K562 (cell line): ENCODE data around the gene SHISA4. TPM values are rescaled to one million over a fixed set of nuclear protein-coding genes. Genes with fewer than 3 reads are reported as not detected.

Experiments
- microRNA-seq: library from miRNA; unstranded; fragments of <30 nt; microRNA quantifications from one replicate; pipeline ENCODE4, GENCODE V29; 2018; ENCODE audit warnings: borderline microRNAs expressed
- polyA plus RNA-seq, 8 experiments: library from polyadenylated mRNA; depleted of rRNA in 4 of 8; stranded (reverse) in 5 of 8; unstranded in 3 of 8; fragments of >200 nt; fragmentation: Nextera tagmentation in 2 of 8; fragmentation: Illumina TruSeq in 1 of 8; extraction: Ambion mirVana in 2 of 8; extraction: Trizol in 1 of 8; gene quantifications; 2 replicates each; pipeline versions ENCODE4 v1.2.1 to v1.2.3, GENCODE V29; 2011 to 2014; ENCODE audit warnings: inconsistent platforms in 1 of 8, missing spikeins in 1 of 8
- small RNA-seq: library from RNA; depleted of rRNA; stranded (forward); fragments of <200 nt; gene quantifications from one replicate; pipeline ENCODE3, GENCODE V24; 2014
- total RNA-seq, 7 experiments: library from RNA; depleted of rRNA in 6 of 7; stranded (reverse); fragments of >200 nt in 6 of 7; fragmentation: Illumina TruSeq in 2 of 7; extraction: Trizol in 2 of 7; gene quantifications; 2 replicates each; pipeline versions ENCODE4 v1.2.1 to v1.2.3, GENCODE V29; 2011 to 2021; ENCODE audit warnings: low replicate concordance in 1 of 7

Gene SHISA4
- total and polyA plus RNA-seq, 9 of the 15 experiments (the other 6 are each of a cell fraction or from before 2014, with no cell fraction given): 0.15 to 0.95 (median 0.68) TPM; not detected in 2

Small RNA genes lying within 50 kb of the gene (microRNA-seq; reads per million reads assigned to microRNA genes)
- not detected for gene MIR6739

Small RNA genes lying within 50 kb of the gene (small RNA-seq; reads per million reads assigned to genes)
- gene MIR6739: not detected

Other genes starting within 250 kb of the SHISA4 start
- 37.2 and 38.8 TPM in 2 replicates for gene IPO9, start 59.7 kb upstream of the SHISA4 start, total RNA-seq (2014; rRNA removed)
- 27.9 and 33.2 TPM in 2 replicates for gene IPO9, start 59.7 kb upstream of the SHISA4 start, total RNA-seq (2014; rRNA removed; fragmentation: Illumina TruSeq; extraction: Trizol)
- 35.8 and 36.4 TPM in 2 replicates for gene IPO9, start 59.7 kb upstream of the SHISA4 start, total RNA-seq (2015; rRNA removed; fragmentation: Illumina TruSeq; extraction: Trizol)
- gene IPO9, start 59.7 kb upstream of the SHISA4 start, total RNA-seq (2021): 75.0 and 82.2 TPM in 2 replicates
- gene IPO9, start 59.7 kb upstream of the SHISA4 start, polyA plus RNA-seq (2011; rRNA removed): 61.7 and 78.6 TPM in 2 replicates
- gene IPO9, start 59.7 kb upstream of the SHISA4 start, polyA plus RNA-seq (2014; fragmentation: Illumina TruSeq; extraction: Trizol): 47.9 and 59.2 TPM in 2 replicates
- 10 to 100 TPM; 28.1 to 49.6 TPM for gene IPO9, start 59.7 kb upstream of the SHISA4 start, polyA plus RNA-seq (2014; fragmentation: Nextera tagmentation; extraction: Ambion mirVana)
- gene IPO9, start 59.7 kb upstream of the SHISA4 start, polyA plus RNA-seq (2014; rRNA removed): 43.9 and 48.3 TPM in 2 replicates
- 0.54 and 0.69 TPM in 2 replicates for gene LMOD1, start 57.6 kb downstream of the SHISA4 start, total RNA-seq (2014; rRNA removed)
- gene LMOD1, start 57.6 kb downstream of the SHISA4 start, total RNA-seq (2014; rRNA removed; fragmentation: Illumina TruSeq; extraction: Trizol): 0.16 and 0.22 TPM in 2 replicates
- 0.15 and 0.22 TPM in 2 replicates for gene LMOD1, start 57.6 kb downstream of the SHISA4 start, total RNA-seq (2015; rRNA removed; fragmentation: Illumina TruSeq; extraction: Trizol)
- 0.42 and 0.54 TPM in 2 replicates for gene LMOD1, start 57.6 kb downstream of the SHISA4 start, total RNA-seq (2021)
- gene LMOD1, start 57.6 kb downstream of the SHISA4 start, polyA plus RNA-seq (2011; rRNA removed): 0.28 and 0.43 TPM in 2 replicates
- 0.40 and 0.45 TPM in 2 replicates for gene LMOD1, start 57.6 kb downstream of the SHISA4 start, polyA plus RNA-seq (2014; fragmentation: Illumina TruSeq; extraction: Trizol)
- gene LMOD1, start 57.6 kb downstream of the SHISA4 start, polyA plus RNA-seq (2014; fragmentation: Nextera tagmentation; extraction: Ambion mirVana): under 1 TPM in 1 of 2 experiments, not detected in 1; 0.03 TPM
- 0.33 and 0.39 TPM in 2 replicates for gene LMOD1, start 57.6 kb downstream of the SHISA4 start, polyA plus RNA-seq (2014; rRNA removed)
- gene TIMM17A, start 66.6 kb downstream of the SHISA4 start, total RNA-seq (2014; rRNA removed): 116 and 131 TPM in 2 replicates
- 226 and 256 TPM in 2 replicates for gene TIMM17A, start 66.6 kb downstream of the SHISA4 start, total RNA-seq (2014; rRNA removed; fragmentation: Illumina TruSeq; extraction: Trizol)
- gene TIMM17A, start 66.6 kb downstream of the SHISA4 start, total RNA-seq (2015; rRNA removed; fragmentation: Illumina TruSeq; extraction: Trizol): 158 and 173 TPM in 2 replicates
- gene TIMM17A, start 66.6 kb downstream of the SHISA4 start, total RNA-seq (2021): 179 and 180 TPM in 2 replicates
- gene TIMM17A, start 66.6 kb downstream of the SHISA4 start, polyA plus RNA-seq (2011; rRNA removed): 197 and 262 TPM in 2 replicates
- 146 and 154 TPM in 2 replicates for gene TIMM17A, start 66.6 kb downstream of the SHISA4 start, polyA plus RNA-seq (2014; fragmentation: Illumina TruSeq; extraction: Trizol)
- gene TIMM17A, start 66.6 kb downstream of the SHISA4 start, polyA plus RNA-seq (2014; fragmentation: Nextera tagmentation; extraction: Ambion mirVana): 100 to 1,000 TPM; 676 to 744 TPM
- gene TIMM17A, start 66.6 kb downstream of the SHISA4 start, polyA plus RNA-seq (2014; rRNA removed): 155 and 178 TPM in 2 replicates
- 64.4 and 76.9 TPM in 2 replicates for gene RNPEP, start 93.8 kb downstream of the SHISA4 start, total RNA-seq (2014; rRNA removed)
- gene RNPEP, start 93.8 kb downstream of the SHISA4 start, total RNA-seq (2014; rRNA removed; fragmentation: Illumina TruSeq; extraction: Trizol): 51.4 and 56.3 TPM in 2 replicates
- gene RNPEP, start 93.8 kb downstream of the SHISA4 start, total RNA-seq (2015; rRNA removed; fragmentation: Illumina TruSeq; extraction: Trizol): 61.6 and 63.4 TPM in 2 replicates
- 85.1 and 85.9 TPM in 2 replicates for gene RNPEP, start 93.8 kb downstream of the SHISA4 start, total RNA-seq (2021)
- gene RNPEP, start 93.8 kb downstream of the SHISA4 start, polyA plus RNA-seq (2011; rRNA removed): 47.7 and 102 TPM in 2 replicates
- gene RNPEP, start 93.8 kb downstream of the SHISA4 start, polyA plus RNA-seq (2014; fragmentation: Illumina TruSeq; extraction: Trizol): 119 and 131 TPM in 2 replicates
- 10 to 100 TPM; 27.5 to 35.1 TPM for gene RNPEP, start 93.8 kb downstream of the SHISA4 start, polyA plus RNA-seq (2014; fragmentation: Nextera tagmentation; extraction: Ambion mirVana)
- gene RNPEP, start 93.8 kb downstream of the SHISA4 start, polyA plus RNA-seq (2014; rRNA removed): 63.5 and 70.8 TPM in 2 replicates
- gene ELF3, start 121.7 kb downstream of the SHISA4 start, total RNA-seq (2014; rRNA removed): 0.16 TPM in 1 of 2 replicates, not detected in the other
- 0.07 TPM in 1 of 2 replicates, not detected in the other for gene ELF3, start 121.7 kb downstream of the SHISA4 start, total RNA-seq (2014; rRNA removed; fragmentation: Illumina TruSeq; extraction: Trizol)
- 0.07 and 0.15 TPM in 2 replicates for gene ELF3, start 121.7 kb downstream of the SHISA4 start, total RNA-seq (2015; rRNA removed; fragmentation: Illumina TruSeq; extraction: Trizol)
- 0.63 and 1.2 TPM in 2 replicates for gene ELF3, start 121.7 kb downstream of the SHISA4 start, total RNA-seq (2021)
- 0.47 and 0.87 TPM in 2 replicates for gene ELF3, start 121.7 kb downstream of the SHISA4 start, polyA plus RNA-seq (2011; rRNA removed)
- gene ELF3, start 121.7 kb downstream of the SHISA4 start, polyA plus RNA-seq (2014; fragmentation: Illumina TruSeq; extraction: Trizol): 0.15 TPM in 1 of 2 replicates, not detected in the other
- gene ELF3, start 121.7 kb downstream of the SHISA4 start, polyA plus RNA-seq (2014; fragmentation: Nextera tagmentation; extraction: Ambion mirVana): not detected
- 0.03 TPM in 1 of 2 replicates, not detected in the other for gene ELF3, start 121.7 kb downstream of the SHISA4 start, polyA plus RNA-seq (2014; rRNA removed)
- not detected in 2 replicates for gene GPR37L1, start 234.0 kb downstream of the SHISA4 start, total RNA-seq (2014; rRNA removed)
- not detected in 2 replicates for gene GPR37L1, start 234.0 kb downstream of the SHISA4 start, total RNA-seq (2014; rRNA removed; fragmentation: Illumina TruSeq; extraction: Trizol)
- gene GPR37L1, start 234.0 kb downstream of the SHISA4 start, total RNA-seq (2015; rRNA removed; fragmentation: Illumina TruSeq; extraction: Trizol): not detected in 2 replicates
- gene GPR37L1, start 234.0 kb downstream of the SHISA4 start, total RNA-seq (2021): not detected in 2 replicates
- 0.01 TPM in 1 of 2 replicates, not detected in the other for gene GPR37L1, start 234.0 kb downstream of the SHISA4 start, polyA plus RNA-seq (2011; rRNA removed)
- not detected in 2 replicates for gene GPR37L1, start 234.0 kb downstream of the SHISA4 start, polyA plus RNA-seq (2014; fragmentation: Illumina TruSeq; extraction: Trizol)
- not detected for gene GPR37L1, start 234.0 kb downstream of the SHISA4 start, polyA plus RNA-seq (2014; fragmentation: Nextera tagmentation; extraction: Ambion mirVana)
- not detected in 2 replicates for gene GPR37L1, start 234.0 kb downstream of the SHISA4 start, polyA plus RNA-seq (2014; rRNA removed)